GM12801 (cell line): Measurements from ENCODE around the gene MYO3B.

ENCODE experiments used
- CTCF ChIP-seq: IDR thresholded peaks from one replicate; pipeline ENCODE4 v1.5.1; 2011; ENCODE audit warnings: control low read depth; ENCODE audit not compliant: insufficient read length; ENCODE audit errors: extremely low read depth

The MYO3B gene

DNA sequence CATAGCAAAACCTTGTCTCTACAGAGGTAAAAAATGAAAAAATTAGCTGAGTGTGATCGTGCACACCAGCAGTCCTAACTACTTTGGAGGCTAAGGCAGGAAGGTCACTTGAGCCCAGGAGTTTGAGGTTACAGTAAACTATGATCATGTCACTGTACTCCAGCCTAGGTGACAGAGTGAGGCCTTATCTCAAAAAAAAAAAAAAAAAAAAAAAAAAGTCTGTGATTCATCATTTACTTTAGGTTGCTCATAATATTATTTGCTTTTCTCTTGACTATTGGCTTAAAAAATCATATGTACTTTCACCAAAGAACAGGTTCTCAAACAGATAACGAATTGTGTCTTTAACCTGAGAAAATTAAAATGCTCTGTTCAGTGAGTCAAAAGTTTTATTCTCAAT is 129.1 kb downstream of the MYO3B start:
- TF ChIP-seq CTCF = no peak

GRCh38 chr2:170307555-170308351 is 129.8 kb downstream of the MYO3B start:
- TF ChIP-seq CTCF = no peak

- no peak for TF ChIP-seq CTCF
Measured at GRCh38 chr2:170310876-170311502, 133.0 kb downstream of the MYO3B start.

GRCh38 chr2:170313347-170313991 is 135.5 kb downstream of the MYO3B start:
- TF ChIP-seq CTCF = no peak

GRCh38 chr2:170313992-170314348 is 136.0 kb downstream of the MYO3B start:
- TF ChIP-seq CTCF = no peak

DNA sequence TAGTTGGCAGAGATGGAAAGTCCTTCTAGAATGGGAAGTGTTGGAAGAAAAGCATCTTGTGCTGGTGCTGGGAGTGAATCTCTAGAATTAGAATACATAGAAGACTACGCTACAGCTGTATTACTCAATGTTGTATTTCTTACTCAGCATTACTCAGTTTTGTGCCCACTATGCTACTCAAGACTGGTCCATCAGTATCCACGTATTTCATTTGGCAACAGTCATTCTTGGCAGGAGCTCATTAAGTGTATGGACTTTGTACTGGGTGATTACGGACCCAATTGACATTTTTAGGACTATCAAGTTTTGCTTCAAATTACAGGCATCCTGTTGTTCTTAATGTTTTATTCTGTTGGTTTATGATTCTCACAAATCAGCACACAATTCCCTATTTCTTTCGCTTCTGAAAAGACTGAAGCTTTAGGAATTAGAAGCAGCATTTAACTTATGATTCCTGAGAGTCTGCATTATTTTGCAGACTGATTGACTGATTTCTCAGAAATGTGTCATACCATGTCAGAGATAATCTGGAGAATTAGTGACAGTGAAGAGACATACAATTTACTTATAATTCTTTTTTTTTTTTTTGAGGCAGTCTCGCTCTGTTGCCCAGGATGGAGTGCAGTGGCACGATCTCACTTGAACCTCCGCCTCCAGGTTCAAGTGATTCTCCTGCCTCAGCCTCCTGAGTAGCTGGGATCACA is 136.9 kb downstream of the MYO3B start:
- no peak for TF ChIP-seq CTCF

- TF ChIP-seq CTCF = no peak
Measured at GRCh38 chr2:170320948-170321347, 143.0 kb downstream of the MYO3B start.
